ENCODE results near the gene ANXA4. TPM values are rescaled to one million over a fixed set of nuclear protein-coding genes. Genes with fewer than 3 reads are reported as not detected.
"Not testable (repeated sequence)": the region's sequence is repeated elsewhere in the genome, so short reads cannot be mapped to it uniquely, and the experiment has no call there.

The ANXA4 gene
- total RNA-seq, 1 donor from 2014 or later, result 40.6 TPM

DNA sequence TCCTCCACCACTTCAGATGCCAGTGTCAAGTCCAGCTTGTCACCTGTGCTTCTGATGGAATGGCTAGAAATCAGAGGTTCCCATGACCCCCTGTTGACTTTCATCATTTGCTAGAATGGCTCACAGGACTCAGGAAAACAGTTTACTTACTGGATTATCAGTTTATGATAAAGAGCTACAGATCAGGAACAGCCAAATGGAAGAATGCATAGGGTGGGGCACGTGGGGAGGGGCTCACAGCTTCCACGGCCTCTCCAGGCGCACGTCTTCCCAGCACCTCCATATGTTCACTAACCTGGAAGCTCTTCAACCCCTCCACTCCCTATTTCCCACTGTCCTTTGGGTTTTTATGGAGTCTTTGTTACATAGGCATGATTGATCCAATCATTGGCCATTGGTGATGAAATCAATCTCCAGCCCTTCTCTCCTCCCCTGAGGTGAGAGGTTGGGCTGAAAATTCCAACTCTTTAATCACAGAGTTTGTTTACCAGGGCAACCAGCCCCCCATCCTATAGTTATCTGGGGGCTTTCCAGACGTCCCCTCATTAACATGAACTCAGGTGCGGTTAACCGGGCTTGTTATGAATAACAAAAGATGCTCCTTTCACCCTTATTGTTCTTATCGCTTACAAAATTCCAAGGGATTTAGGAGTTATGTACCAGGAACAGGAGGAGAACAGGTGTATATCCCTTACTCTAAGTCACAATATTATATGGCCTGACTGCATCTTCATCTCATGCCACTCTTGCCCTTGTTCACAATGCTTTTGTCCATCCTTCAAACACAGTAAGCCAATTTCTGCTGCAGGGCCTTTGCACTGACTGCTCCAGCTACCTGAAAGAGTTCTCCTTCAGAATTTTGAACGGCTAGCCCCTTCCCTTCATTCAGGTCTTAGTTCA is 35.2 kb downstream of the ANXA4 start:
- no peak for DNase-seq (ENCODE audit: low read depth in 2 of 2)

DNA sequence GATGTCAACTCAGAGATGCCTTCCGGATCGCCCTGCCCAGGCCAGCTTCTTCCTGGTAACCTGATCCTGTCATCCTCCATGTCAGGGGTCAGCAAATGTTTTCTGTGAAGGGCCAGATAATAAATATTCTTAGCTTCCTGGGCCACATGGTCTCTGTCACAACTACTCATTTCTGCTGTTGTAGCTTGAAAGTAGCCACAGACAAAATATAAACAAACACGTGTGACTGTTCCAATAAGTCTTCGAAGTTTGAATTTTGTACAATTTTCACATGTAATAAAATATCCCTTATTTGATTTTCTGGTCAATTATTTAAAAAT is 35.8 kb downstream of the ANXA4 start:
- no peak for DNase-seq (ENCODE audit: low read depth in 2 of 2)

DNA sequence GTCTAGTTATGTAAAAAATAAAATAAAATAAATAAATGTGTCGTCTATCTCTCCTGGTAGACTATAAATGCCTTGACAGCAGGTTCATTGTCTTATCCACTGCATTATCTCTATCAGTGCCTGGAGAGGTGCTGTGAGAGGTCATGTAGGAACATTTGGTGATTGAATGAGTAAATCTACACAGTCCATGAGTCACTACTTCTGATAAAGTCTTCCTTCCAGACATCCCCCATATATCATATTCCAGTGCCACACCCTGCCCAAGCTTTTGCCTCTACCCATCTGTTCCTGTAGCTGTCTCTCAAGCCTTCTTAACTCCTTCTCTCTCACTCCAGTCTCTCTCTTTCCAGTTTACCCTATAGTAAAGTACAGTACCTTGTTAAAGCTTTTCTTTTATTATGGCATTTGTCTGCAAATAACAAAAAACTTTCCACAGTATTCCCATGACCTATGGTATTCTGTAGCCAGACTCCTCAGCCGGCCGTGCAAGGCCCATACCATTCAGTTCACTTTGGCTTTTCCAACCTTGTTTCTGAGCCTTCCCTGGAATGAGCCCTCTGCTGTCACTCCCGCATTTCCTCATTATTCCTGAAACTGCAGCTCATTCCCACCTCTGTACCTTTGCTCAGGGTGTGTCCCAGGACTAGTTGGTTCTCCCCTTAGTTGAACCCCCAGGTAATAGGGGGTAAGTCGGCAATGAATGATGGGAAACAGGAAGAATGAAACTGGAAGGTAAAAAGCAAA is 37.5 kb downstream of the ANXA4 start:
- DNase-seq (ENCODE audit: low read depth in 2 of 2), result peak in 1 of 2 donors; percentile 20

DNA sequence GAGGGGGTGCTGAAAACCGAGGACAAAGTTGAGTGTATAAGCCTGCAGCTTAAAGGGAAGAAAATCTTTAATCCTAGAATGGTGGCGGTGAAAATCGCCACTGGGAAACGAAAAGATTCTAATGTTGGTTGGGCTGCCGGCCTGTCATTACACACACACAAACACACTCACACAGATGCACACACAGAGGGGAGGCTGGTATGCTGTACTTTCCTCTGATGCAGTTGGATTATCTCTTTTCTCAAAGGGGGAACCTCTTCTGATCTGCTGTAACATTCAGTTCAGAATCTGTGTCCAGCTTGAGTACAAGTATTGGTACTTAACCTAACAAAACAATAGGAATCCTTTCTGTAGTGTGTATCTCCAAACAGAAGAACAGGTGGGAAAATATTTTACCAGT is 39.0 kb downstream of the ANXA4 start:
- no peak for DNase-seq (ENCODE audit: low read depth in 2 of 2)

DNA sequence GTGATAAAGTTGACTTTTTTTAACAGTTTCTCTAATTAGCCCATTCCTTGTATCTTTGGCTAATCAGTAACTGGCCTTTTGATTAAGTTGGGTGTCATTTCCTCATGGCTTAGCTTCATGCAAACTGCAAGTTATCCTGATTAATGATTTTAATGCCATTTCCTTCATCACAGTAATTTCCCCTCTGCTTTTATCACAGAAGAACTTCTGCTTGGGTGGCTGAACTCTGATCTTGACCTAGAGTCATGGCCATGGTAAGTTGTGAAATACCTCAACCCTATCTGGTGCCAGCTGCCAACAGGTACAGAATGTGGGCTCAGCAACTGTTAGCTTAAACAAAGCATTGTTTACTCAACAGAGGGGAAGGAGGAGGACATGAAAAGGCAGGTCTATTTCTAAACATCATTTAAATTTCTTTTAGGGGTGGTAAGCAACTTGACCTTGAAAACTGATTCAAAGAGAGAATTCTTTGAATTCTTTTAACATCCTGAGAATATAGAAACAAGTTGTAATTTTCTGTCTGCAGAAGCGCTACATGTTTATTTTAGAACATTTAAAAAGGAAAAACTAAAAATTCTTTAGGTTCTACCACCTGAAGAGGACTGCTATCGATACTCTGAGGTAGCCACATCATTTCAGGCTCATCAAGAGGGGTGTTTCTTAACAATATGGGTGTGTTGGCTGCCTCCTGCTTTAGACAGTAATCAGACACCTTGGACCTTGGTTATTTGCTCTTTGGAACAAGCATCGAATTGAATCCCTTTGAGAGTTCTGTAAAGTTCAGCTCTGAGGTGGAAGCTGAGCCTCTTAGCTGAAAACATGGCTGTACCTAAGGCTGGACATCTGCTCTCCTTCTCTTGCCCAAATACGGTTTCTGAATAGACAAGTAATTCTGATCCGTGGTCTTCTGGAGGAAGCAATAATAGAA is 39.7 kb downstream of the ANXA4 start:
- DNase-seq (ENCODE audit: low read depth in 2 of 2), result peak; percentile 37 to 70

DNA sequence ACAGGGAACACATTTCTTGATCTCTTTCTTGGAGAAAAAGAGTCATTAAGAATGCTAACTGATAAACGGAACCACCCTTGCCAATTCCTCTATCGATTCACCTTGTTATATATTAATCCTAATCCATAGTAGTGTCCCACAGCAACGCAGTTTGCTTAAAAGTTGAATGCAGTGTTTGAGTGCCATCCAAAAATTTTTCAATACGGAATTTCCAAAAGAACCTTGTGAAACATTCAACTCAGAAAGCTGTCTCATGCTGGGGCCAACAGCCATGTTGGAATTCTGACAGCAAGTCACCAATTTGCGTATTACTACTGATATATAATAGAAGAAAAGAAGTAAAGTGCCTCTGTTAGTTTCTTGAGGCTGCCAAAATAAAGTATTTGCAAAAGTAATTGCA is 42.3 kb downstream of the ANXA4 start:
- no peak for DNase-seq (ENCODE audit: low read depth in 2 of 2)

DNA sequence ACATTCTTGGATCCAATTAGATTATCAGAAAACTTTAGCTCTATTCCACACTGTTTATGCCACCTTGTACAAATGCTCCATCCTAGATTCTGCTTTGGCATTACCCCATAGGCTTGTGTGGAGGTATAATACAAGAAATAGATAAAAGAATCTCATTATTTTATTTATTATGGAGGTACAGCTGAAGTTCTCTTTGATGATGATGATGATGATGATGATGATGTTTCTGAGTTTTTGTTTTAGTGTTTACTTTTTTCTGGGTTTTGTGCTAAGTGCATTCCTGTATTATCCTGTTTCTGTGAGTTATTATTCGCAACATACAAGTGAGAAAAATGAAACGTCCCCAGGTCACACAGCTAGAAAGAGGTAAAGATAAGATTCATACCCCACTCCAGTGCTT is 43.4 kb downstream of the ANXA4 start:
- no peak for DNase-seq (ENCODE audit: low read depth in 2 of 2)

DNA sequence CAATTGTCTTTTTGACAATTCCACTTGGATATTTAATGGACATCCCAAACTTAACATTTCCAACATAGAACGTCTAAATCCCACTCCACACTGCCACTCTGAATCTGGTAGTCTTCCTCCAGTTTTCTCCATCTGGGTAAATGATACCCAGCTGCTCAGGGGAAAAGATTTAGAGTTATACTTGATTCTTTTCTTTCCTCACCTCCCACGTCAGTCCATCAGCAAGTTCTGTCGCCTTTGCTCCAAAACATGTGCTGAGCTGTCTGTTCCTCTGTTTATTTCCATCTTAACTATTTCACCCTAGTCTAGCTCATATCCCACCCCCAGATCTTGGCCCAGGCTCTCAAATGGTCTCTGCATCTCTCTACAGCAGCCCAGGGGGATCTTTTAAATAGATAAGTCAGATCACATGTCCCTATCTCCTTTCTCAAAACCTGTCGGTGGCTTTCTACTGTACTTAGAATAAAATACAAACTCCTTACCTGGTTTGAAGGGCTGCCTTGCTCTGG is 44.2 kb downstream of the ANXA4 start:
- DNase-seq (ENCODE audit: low read depth in 2 of 2), result no peak

DNA sequence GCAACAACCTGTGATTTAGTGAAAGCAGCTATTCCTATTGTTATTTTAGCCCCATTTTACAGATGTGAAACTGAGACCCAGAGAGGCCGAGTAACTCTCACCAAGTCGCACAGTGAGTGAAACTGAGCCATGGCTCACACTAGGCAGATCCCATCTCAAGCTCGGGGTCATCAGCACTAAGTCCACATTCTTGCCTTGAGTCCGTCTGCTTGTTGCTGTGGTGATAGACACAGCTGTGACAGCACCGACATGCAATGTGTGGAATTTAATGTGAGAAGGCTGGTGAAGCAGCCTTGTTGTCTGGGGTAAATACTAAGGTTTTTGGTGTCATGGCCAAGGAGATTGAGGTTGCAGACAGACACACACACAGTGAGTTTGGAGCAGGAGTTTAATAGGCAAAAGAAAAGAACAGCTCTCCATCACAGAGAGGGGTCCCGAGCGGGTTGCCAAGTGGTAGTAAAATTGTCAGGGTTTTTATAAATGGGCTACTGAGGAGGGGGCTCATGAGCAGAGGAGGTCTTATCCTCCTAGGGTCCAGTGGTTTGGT is 47.3 kb downstream of the ANXA4 start:
- no peak for DNase-seq (ENCODE audit: low read depth in 2 of 2)

DNA sequence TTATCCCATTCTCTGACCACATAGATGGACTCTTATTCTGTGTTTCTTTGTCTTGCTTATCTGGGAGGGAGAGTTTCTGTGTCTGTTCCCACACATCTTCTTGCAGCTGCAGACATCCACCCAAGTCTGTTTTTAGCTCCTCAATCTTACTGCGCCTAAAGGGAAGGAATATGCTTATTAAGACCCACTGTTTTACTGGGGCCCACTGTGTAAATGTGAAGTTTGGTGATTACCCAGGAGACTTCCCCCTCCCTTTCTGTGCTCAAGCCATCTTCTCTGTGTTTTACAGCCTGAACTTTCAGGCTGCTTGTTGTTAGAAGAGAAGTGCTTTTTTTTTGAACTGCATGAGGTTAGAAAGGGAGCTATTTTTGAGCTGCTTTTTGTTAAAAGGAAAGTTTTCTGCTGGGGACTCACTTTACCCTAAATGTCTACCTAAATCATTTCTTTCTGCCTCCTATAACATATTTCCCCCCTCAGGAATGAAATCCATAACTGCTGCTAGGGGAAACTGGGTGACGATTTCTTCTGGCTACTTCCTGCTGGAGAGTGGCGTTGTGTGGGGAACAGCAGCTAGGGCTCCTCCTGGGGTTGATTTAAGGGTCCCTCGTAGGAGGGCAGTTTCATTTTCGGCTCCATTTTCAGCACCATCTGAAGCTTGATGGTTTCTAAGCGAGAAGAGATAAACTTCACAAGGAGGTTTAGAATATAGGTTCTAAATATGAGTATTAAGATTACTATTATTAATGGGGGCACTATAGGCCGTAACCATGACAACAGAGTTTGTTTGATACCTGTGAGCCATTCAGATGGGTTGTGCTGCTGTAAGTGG is 48.1 kb downstream of the ANXA4 start:
- DNase-seq (ENCODE audit: low read depth in 2 of 2), result no peak

DNA sequence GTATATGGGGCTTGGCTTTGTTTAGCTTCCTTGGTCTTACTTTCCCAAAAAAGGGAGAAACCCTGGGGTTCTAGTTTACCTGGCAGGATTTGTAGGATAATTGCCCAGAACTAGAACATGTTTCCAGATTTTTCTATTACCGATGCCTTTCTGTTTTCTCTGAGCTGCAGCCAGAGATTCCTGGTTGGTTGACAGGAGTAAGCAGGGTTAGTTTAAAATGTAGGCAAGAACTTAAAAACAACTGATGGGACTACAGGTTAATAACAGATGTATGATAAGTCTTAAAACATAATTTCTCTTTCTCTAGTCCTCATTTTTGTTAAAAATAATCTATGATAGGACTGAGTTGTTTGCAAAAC is 48.6 kb downstream of the ANXA4 start:
- DNase-seq (ENCODE audit: low read depth in 2 of 2), result no peak

DNA sequence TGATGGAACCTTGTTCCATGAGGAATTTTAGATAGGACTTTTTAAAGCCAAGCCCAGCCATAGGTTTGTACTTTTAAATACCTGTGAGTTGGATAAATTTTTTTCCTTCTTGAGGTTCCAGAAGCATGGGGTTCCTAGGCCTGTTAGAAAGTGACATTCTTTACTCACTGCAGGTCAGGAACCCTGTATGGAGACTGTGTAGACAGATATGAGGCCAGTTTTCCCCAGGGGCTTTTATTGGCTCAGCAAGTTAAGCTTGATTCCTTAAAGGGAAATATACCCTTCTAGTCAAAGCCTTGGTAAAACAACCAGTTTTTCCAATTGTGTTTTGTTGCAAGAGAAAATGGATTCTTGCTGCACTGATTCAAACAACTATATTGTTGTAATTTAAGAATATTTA is 49.1 kb downstream of the ANXA4 start:
- no peak for DNase-seq (ENCODE audit: low read depth in 2 of 2)

DNA sequence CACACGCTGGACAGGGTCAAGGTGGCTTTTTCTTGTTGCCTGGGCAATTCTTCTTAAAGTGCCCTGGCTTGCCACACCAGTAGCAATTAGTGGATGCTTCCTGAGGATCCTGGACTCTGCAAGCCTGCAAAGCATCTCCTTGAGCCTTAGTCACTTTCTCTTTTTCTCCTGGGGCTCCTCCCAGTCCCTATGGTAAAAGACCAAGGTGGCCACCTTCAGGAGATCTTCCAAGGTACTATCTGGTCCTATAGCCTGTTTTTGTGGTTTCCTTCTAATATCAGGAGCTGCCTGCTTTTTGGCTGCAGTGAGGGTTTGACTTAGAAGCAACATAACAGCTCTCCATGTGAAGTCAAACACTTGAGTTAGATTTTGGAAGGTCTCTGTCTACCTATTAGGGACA is 54.2 kb downstream of the ANXA4 start:
- no peak for DNase-seq (ENCODE audit: low read depth in 2 of 2)

DNA sequence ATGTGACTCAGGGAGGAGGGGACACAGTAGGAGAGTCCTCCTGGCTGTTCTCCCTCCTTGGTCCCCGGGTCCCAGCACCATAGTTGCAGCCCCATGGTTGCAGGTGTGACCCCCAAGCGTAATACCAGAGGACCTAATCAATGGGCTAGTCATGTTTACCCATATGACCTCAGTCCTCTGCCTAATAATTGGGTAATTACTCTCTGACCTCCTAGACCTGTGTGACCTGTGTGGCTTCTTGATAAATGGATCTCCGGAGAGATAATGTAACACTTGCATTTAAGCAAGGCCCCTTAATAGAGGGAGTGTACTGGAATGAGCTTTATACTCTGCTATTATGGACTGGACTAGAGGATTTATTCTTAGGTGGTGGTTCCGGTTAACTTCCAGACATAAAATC is 55.3 kb downstream of the ANXA4 start:
- no peak for DNase-seq (ENCODE audit: low read depth in 2 of 2)

DNA sequence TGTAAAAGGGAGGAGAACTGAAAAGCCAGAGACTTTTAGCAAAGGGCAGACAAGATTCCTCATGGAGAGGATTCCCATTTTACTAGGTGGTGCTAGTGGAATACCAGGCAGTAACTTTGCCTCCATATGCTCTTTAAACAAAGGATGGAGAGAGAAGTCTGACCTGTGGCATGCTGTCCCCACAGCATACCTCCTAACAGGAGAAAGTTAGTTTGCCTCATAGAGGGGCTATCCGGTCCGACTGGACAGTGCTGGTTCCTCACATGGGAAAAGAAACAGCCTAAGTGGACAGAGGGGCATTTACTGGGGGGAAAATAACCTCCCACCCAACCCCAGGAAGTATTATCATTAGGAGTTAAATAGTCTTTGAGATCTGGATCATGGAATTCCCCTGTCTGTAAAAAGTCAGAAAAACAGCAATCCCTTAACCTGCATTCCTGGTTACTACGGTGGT is 55.9 kb downstream of the ANXA4 start:
- DNase-seq (ENCODE audit: low read depth in 2 of 2), result no peak

DNA sequence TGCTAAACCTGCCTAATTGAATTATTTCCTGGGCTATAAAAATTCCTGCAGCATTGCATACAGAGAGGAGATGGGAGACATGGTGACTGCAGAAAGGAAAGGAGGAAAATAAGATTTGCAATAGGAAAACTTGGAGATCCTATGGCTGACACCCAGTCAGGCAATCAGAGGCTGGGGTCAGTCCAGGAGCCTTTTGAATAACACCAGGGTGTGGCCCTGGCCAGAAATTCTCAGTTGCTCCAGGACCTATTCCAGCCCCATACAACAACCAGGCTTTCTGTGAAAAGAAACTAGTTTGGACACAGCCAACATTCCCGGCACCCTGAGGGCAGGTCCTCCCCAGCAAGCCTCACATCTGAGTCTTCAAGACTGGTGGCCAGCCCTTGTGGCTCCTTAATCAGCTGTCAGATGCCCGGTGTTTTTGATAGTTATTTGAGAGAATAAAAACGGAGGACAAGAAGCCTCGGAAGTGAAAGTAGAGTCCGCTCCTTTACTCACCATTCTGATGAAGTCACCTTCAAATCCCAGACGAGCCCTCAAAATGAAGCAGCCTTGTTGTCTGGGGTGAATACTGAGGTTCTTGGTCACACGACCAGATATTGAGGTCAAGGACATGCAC is 56.5 kb downstream of the ANXA4 start:
- DNase-seq (ENCODE audit: low read depth in 2 of 2), result no peak

DNA sequence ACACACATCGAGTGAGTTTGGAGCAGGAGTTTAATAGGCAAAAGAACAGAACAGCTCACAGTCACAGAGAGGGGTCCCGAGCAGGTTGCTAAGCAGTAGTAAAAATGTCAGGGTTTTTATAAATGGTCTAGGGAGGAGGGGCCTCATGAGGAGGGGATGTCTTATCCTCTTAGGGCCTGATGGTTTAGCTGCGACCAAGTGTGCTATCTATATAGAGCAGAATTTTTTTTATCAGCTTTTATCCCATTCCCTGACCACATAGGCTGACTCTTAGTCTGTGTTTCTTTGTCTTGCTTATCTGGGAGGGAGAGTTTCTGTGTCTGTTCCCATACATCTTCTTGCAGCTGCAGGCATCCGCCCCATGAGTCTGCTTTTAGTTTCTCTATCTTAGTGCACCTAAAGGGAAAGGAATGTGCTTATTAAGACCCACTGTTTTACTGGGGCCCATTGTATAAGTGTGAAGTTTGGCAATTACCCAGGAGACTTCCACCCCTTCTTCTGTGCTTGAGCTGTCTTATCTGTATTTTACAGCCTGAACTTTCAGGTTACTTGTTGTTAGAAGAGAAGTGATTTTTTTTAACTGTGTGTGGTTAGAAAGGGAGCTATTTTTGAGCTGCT is 57.1 kb downstream of the ANXA4 start:
- peak in 1 of 2 donors; percentile 48 for DNase-seq (ENCODE audit: low read depth in 2 of 2)

DNA sequence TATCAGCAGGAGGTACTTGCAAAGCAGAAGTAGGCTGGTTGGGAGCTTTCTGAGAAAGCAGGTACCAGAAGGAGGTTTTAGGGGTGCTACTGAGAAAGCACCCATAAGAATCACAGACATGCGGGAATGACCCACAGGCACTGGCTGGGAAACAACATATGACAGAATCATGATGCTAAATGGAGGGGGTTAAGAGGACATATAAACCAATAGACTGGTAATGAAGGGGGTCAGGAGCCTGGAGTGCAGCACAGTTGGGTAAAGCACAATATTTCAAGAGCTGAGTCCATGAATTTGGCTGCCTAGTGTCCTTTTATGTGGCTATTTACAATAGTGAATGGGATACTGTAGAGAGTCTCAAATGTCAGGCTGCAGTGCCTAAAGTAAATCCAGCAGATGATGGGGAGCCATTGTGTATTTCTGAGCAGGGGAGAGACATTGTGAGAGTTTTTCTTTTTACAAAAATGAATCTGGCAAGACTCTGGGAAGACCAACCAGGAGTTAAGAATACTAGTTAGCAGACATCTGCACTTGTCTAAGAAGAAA is 59.9 kb downstream of the ANXA4 start:
- no peak for DNase-seq (ENCODE audit: low read depth in 2 of 2)

DNA sequence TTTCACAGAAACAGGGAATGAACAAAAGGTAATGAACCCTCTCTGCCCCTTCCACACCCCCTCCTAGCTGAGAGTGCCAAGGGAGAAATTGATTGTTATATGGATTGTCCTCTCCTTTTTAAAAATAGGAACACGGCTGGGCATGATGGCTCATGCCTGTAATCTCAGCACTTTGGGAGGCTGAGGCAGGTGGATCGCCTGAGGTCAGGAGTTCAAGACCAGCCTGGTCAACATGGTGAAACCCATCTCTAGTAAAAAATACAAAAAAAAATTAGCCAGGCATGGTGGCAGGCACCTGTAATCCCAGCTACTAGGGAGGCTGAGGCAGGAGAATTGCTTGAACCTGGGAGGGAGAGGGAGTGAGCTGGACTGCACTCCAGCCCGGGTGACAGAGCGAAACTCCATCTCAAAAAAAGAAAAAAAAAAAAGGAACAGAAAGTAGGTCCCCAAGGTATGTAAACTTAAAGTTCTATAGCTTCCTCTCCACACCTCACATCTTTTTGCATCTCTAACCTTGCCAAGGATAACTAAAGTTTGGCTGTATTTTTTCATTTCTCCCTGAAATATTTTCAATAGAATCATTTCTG is 60.9 kb downstream of the ANXA4 start:
- not testable (repeated sequence) for DNase-seq (ENCODE audit: low read depth in 2 of 2)

Data from dermis microvascular lymphatic vessel endothelial cell (primary cell).